Stomach (tissue), 9 donors: ENCODE data around the gene RPTOR. TPM values are rescaled to one million over a fixed set of nuclear protein-coding genes. Genes with fewer than 3 reads are reported as not detected.
"Not testable (repeated sequence)": the region's sequence is repeated elsewhere in the genome, so short reads cannot be mapped to it uniquely, and the experiment has no call there.

Experiments used
- DNase-seq, 2 donors: peaks; one replicate each; pipeline versions ENCODE4 v3.0.0 to v3.0.0-alpha.2; 2013 to 2019
- H3K27ac ChIP-seq, 5 donors: fragments of 200-600 bp in 4 of 5; sonication (generic) in 4 of 5; one replicate each; pipeline ENCODE4 v1.5.1; 2013 to 2019; ENCODE audit warnings: mild to moderate bottlenecking in 1 of 5, moderate library complexity in 1 of 5
- H3K27me3 ChIP-seq, 3 donors: fragments of 200-600 bp; sonication (generic); one replicate each; pipeline ENCODE4 v1.5.1; 2017 to 2019; ENCODE audit warnings: mixed run types in 1 of 3
- H3K36me3 ChIP-seq, 4 donors: fragments of 200-600 bp; sonication (generic); 1 replicate in 3 of 4; 2 replicates in 1 of 4; pipeline ENCODE4 v1.5.1; 2016 to 2019
- H3K4me1 ChIP-seq, 4 donors: fragments of 200-600 bp; sonication (generic); one replicate each; pipeline ENCODE4 v1.5.1; 2016 to 2019
- H3K4me3 ChIP-seq, 4 donors: fragments of 200-600 bp; sonication (generic) in 3 of 4; one replicate each; pipeline ENCODE4 v1.5.1; 2016 to 2019; ENCODE audit warnings: mild to moderate bottlenecking in 1 of 4
- H3K9me3 ChIP-seq, 4 donors: fragments of 200-600 bp; sonication (generic); one replicate each; pipeline ENCODE4 v1.5.1; 2016 to 2019
- CTCF ChIP-seq, 7 experiments: fragments of 450-650 bp in 4 of 7; fragments of 200-600 bp in 3 of 7; sonication (generic) in 3 of 7; IDR thresholded peaks; one replicate each; pipeline ENCODE4 v1.5.1; 2016 to 2019; ENCODE audit warnings: antibody characterized with exemption in 7 of 7, control low read depth in 2 of 7, mild to moderate bottlenecking in 1 of 7
- EP300 ChIP-seq: sonication (generic); formaldehyde crosslinking; IDR thresholded peaks from one replicate; pipeline ENCODE4 v1.6.1; 2017; ENCODE audit warnings: antibody characterized with exemption
- POLR2A ChIP-seq, 4 donors: fragments of 450-650 bp; IDR thresholded peaks; one replicate each; pipeline ENCODE4 v1.6.1; 2016; ENCODE audit warnings: antibody characterized with exemption in 4 of 4, control low read depth in 2 of 4, mild to moderate bottlenecking in 1 of 4, moderate library complexity in 1 of 4
- POLR2AphosphoS5 ChIP-seq, 3 donors: sonication (generic); formaldehyde crosslinking; IDR thresholded peaks; one replicate each; pipeline ENCODE4 v1.6.1; 2016; ENCODE audit warnings: antibody characterized with exemption in 3 of 3
- WGBS, 5 donors: extraction: QIAGEN DNeasy Blood & Tissue Kit in 3 of 5; methylation state at CpG; one replicate each; pipeline versions ENCODE4 v1.1.5 to v1.1.7; 2013 to 2018; 5-methylcytosine and 5-hydroxymethylcytosine counted together
- intact Hi-C: fragments of 100-400 bp; cut with DNase I; formaldehyde crosslinking; loops from one replicate; pipeline ENCODE4 v1.15.1; 2023; ENCODE audit warnings: low total_unique reads
- polyA plus RNA-seq, 3 donors: library from polyadenylated mRNA; stranded (reverse); fragments of 200-250 nt; gene quantifications; one replicate each; pipeline ENCODE4 v1.2.3, GENCODE V29; 2013
- total RNA-seq, 5 donors: library from RNA; depleted of rRNA; stranded (reverse); fragments of >200 nt; gene quantifications; one replicate each; pipeline versions ENCODE4 v1.1.0 to v1.2.3, GENCODE V29; 2014 to 2016
- donor health status: healthy with polysubstance abuse.
- donor health status: Bipolar disorder and iron deficiency.
- donor health status: healthy.

Gene RPTOR
- total and polyA plus RNA-seq, 8 donors: 3.8 to 103 (median 19.3) TPM

GRCh38 chr17:80573701-80574100, 29.1 kb downstream of the RPTOR start:
- intact Hi-C loops: loop anchor here (5.0 kb wide), 1 partner anchor 141 kb away; no protein-coding TSS in a partner anchor

GRCh38 chr17:80574496-80574895, 29.9 kb downstream of the RPTOR start:
- no peak for TF ChIP-seq POLR2AphosphoS5 (IDR thresholded peaks at IDR 0.05)
- TF ChIP-seq CTCF (IDR thresholded peaks at IDR 0.05): no peak
- no peak for TF ChIP-seq POLR2A (IDR thresholded peaks at IDR 0.05)
- no peak for TF ChIP-seq EP300

More at GRCh38 chr17:80573701-80574100, 29.1 kb downstream of the RPTOR start:
- Histone ChIP-seq H3K27me3 (no peaks in the 10 kb centered on the region), H3K4me3 (no peak overlapping the region), H3K36me3 (no peaks in the 10 kb centered on the region), H3K27ac (no peak overlapping the region), H3K9me3 (no peaks in the 10 kb centered on the region), H3K4me1 (peaks cover 0 to 16% (median 2%) of the 10 kb centered on the region in 4 donors)
- DNase-seq: no peak
- TF ChIP-seq EP300: no peak
- TF ChIP-seq POLR2A (IDR thresholded peaks at IDR 0.05): no peak
- TF ChIP-seq POLR2AphosphoS5 (IDR thresholded peaks at IDR 0.05): no peak
- TF ChIP-seq CTCF (IDR thresholded peaks at IDR 0.05): no peak
- 84 to 88% (median 87%) methylated on average over 6 of the region's 6 CpGs for WGBS, 5 donors

GRCh38 chr17:80575057-80575875, 30.6 kb downstream of the RPTOR start:
- no peak for TF ChIP-seq POLR2A (IDR thresholded peaks at IDR 0.05)
- TF ChIP-seq EP300: no peak
- peak in 2 of 3 donors; percentile 37 to 82 for TF ChIP-seq POLR2AphosphoS5 (IDR thresholded peaks at IDR 0.05)
- peak in 5 of 7 experiments; percentile 90 to 98 (median 90) for TF ChIP-seq CTCF (IDR thresholded peaks at IDR 0.05)
- Histone ChIP-seq H3K4me3 (no peak overlapping the region), H3K27ac (no peak overlapping the region), H3K9me3 (no peaks in the 10 kb centered on the region), H3K27me3 (no peaks in the 10 kb centered on the region), H3K36me3 (no peaks in the 10 kb centered on the region), H3K4me1 (peaks cover 0 to 16% (median 2%) of the 10 kb centered on the region in 4 donors)
- intact Hi-C loops: no loop called here
- DNase-seq: peak; percentile 84 to 94
- 32 to 42% (median 37%) methylated on average over 17 of the region's 17 CpGs for WGBS, 5 donors

More at GRCh38 chr17:80574496-80574895, 29.9 kb downstream of the RPTOR start:
- H3K36me3 ChIP-seq: no peaks in the 10 kb centered on the region
- H3K4me1 ChIP-seq: peaks cover 0 to 16% (median 2%) of the 10 kb centered on the region in 4 donors
- no peaks in the 10 kb centered on the region for H3K9me3 ChIP-seq
- WGBS, 5 donors: 72 to 97% (median 74%) methylated on average over 3 to 4 of the region's 4 CpGs
- no peak overlapping the region for H3K4me3 ChIP-seq
- intact Hi-C loops: loop anchor here (5.0 kb wide), 1 partner anchor 142 kb away; no protein-coding TSS in a partner anchor
- DNase-seq: no peak
- no peaks in the 10 kb centered on the region for H3K27me3 ChIP-seq
- H3K27ac ChIP-seq: no peak overlapping the region

GRCh38 chr17:80577876-80578570, 33.4 kb downstream of the RPTOR start:
- TF ChIP-seq POLR2A (IDR thresholded peaks at IDR 0.05) (no peak), CTCF (IDR thresholded peaks at IDR 0.05) (no peak), POLR2AphosphoS5 (IDR thresholded peaks at IDR 0.05) (no peak), EP300 (no peak)
- Histone ChIP-seq H3K4me1 (peaks cover 0 to 16% (median 2%) of the 10 kb centered on the region in 4 donors), H3K27me3 (no peaks in the 10 kb centered on the region), H3K36me3 (peaks cover 0 to 10% (median 8%) of the 10 kb centered on the region in 4 donors), H3K9me3 (no peaks in the 10 kb centered on the region), H3K27ac (no peak overlapping the region), H3K4me3 (no peak overlapping the region)
- intact Hi-C loops: no loop called here
- no peak for DNase-seq
- 85 to 92% (median 87%) methylated on average over 14 of the region's 14 CpGs for WGBS, 5 donors

GRCh38 chr17:80578668-80579388, 34.2 kb downstream of the RPTOR start:
- H3K27ac ChIP-seq, intact Hi-C loops, H3K9me3 ChIP-seq, H3K27me3 ChIP-seq, DNase-seq, H3K4me3 ChIP-seq: not testable (repeated sequence)
- WGBS, 5 donors: 91 to 94% (median 93%) methylated on average over 15 of the region's 15 CpGs
- H3K36me3 ChIP-seq: peaks cover 0 to 10% (median 8%) of the 10 kb centered on the region in 4 donors
- peaks cover 0 to 16% (median 2%) of the 10 kb centered on the region in 4 donors for H3K4me1 ChIP-seq
